ENCODE data around the gene ZBED6. TPM values are rescaled to one million over a fixed set of nuclear protein-coding genes. Genes with fewer than 3 reads are reported as not detected.

The ZBED6 gene
- total and polyA plus RNA-seq, 2 experiments from 2014 or later: 2.5 to 4.8 TPM

DNA sequence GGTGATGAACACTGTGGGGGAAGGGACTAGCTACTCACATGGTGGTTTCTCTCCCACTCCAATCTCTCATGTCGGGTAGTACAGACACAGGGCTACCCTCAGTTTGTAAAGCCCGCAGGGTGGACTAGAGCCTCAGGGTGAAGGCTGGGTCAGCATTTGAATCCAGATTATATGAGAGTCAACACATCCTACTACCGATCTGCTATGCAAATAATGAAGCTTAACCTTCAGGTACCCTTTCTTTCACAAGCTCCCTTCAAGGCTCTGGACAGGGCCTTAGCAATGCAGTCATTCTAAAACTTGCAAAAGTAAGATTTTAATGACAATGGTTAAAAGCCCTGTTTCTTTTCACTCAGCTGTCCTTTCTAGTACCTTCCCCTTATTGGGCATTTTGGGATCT is 5.5 kb upstream of the ZBED6 start (continued):
- no peak for TF ChIP-seq CTCF (conservative IDR thresholded peaks at IDR 0.05; ENCODE audit: low read depth in 2 of 2)
- no peak for TF ChIP-seq NANOG (IDR thresholded peaks at IDR 0.05; ENCODE audit: borderline replicate concordance)
- no peak for TF ChIP-seq CREB1 (CRISPR knock-in tag; IDR thresholded peaks at IDR 0.05; ENCODE audit: low read depth)
- TF ChIP-seq EZH2 (IDR thresholded peaks at IDR 0.05; ENCODE audit: low read depth, unreplicated experiment): no peak
- TF ChIP-seq, protein P1, sequence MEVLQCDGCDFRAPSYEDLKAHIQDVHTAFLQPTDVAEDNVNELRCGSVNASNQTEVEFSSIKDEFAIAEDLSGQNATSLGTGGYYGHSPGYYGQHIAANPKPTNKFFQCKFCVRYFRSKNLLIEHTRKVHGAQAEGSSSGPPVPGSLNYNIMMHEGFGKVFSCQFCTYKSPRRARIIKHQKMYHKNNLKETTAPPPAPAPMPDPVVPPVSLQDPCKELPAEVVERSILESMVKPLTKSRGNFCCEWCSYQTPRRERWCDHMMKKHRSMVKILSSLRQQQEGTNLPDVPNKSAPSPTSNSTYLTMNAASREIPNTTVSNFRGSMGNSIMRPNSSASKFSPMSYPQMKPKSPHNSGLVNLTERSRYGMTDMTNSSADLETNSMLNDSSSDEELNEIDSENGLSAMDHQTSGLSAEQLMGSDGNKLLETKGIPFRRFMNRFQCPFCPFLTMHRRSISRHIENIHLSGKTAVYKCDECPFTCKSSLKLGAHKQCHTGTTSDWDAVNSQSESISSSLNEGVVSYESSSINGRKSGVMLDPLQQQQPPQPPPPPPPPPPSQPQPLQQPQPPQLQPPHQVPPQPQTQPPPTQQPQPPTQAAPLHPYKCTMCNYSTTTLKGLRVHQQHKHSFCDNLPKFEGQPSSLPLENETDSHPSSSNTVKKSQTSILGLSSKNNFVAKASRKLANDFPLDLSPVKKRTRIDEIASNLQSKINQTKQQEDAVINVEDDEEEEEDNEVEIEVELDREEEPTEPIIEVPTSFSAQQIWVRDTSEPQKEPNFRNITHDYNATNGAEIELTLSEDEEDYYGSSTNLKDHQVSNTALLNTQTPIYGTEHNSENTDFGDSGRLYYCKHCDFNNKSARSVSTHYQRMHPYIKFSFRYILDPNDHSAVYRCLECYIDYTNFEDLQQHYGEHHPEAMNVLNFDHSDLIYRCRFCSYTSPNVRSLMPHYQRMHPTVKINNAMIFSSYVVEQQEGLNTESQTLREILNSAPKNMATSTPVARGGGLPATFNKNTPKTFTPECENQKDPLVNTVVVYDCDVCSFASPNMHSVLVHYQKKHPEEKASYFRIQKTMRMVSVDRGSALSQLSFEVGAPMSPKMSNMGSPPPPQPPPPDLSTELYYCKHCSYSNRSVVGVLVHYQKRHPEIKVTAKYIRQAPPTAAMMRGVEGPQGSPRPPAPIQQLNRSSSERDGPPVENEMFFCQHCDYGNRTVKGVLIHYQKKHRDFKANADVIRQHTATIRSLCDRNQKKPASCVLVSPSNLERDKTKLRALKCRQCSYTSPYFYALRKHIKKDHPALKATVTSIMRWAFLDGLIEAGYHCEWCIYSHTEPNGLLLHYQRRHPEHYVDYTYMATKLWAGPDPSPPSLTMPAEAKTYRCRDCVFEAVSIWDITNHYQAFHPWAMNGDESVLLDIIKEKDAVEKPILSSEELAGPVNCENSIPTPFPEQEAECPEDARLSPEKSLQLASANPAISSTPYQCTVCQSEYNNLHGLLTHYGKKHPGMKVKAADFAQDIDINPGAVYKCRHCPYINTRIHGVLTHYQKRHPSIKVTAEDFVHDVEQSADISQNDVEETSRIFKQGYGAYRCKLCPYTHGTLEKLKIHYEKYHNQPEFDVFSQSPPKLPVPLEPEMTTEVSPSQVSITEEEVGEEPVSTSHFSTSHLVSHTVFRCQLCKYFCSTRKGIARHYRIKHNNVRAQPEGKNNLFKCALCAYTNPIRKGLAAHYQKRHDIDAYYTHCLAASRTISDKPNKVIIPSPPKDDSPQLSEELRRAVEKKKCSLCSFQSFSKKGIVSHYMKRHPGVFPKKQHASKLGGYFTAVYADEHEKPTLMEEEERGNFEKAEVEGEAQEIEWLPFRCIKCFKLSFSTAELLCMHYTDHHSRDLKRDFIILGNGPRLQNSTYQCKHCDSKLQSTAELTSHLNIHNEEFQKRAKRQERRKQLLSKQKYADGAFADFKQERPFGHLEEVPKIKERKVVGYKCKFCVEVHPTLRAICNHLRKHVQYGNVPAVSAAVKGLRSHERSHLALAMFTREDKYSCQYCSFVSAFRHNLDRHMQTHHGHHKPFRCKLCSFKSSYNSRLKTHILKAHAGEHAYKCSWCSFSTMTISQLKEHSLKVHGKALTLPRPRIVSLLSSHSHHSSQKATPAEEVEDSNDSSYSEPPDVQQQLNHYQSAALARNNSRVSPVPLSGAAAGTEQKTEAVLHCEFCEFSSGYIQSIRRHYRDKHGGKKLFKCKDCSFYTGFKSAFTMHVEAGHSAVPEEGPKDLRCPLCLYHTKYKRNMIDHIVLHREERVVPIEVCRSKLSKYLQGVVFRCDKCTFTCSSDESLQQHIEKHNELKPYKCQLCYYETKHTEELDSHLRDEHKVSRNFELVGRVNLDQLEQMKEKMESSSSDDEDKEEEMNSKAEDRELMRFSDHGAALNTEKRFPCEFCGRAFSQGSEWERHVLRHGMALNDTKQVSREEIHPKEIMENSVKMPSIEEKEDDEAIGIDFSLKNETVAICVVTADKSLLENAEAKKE (CRISPR knock-in tag; IDR thresholded peaks at IDR 0.05): no peak
- TF ChIP-seq ZNF114 (CRISPR knock-in tag; IDR thresholded peaks at IDR 0.05): no peak
- TF ChIP-seq STAT1 (IDR thresholded peaks at IDR 0.05; ENCODE audit: unreplicated experiment): no peak

GRCh38 chr1:203791498-203791897 is 3.9 kb upstream of the ZBED6 start:
- Histone ChIP-seq H3F3A (replicated peaks; ENCODE audit: low read depth) (peaks cover 5% of the 10 kb centered on the region), H4K20me1 (replicated peaks; ENCODE audit: insufficient read depth) (no peaks in the 10 kb centered on the region), H3K4me2 (no peak overlapping the region), H3K4me1 (ENCODE audit: insufficient read depth) (peaks cover 17% of the 10 kb centered on the region), H3K79me2 (replicated peaks; ENCODE audit: insufficient read depth) (peaks cover 5% of the 10 kb centered on the region), H3K4me3 (no peak overlapping the region), H3K36me3 (ENCODE audit: insufficient read depth) (no peaks in the 10 kb centered on the region), H3K27me3 (ENCODE audit: insufficient read depth) (no peaks in the 10 kb centered on the region), H3K27ac (ENCODE audit: low read depth) (no peak overlapping the region), H3K9me2 (ENCODE audit: insufficient read depth) (no peaks in the 10 kb centered on the region), H2AFZ (no peak overlapping the region)
- H3K27me3 Mint-ChIP-seq (ENCODE audit: insufficient read depth, low read depth, poor library complexity): peaks cover 16% of the 10 kb centered on the region
- H3K4me1 Mint-ChIP-seq: peaks cover 30% of the 10 kb centered on the region
- peaks cover 5% of the 10 kb centered on the region; the same call in 2 of the 3 replicates for H3K9me3 Mint-ChIP-seq
- DNase-seq (ENCODE audit: low spot score): no peak
- H3K36me3 Mint-ChIP-seq (ENCODE audit: low read depth): peaks cover 5% of the 10 kb centered on the region; the same call in 2 of the 3 replicates
- no peak for TF ChIP-seq ZNF114 (CRISPR knock-in tag; IDR thresholded peaks at IDR 0.05)
- TF ChIP-seq JUNB (IDR thresholded peaks at IDR 0.05; ENCODE audit: unreplicated experiment): no peak
- TF ChIP-seq, protein P2, sequence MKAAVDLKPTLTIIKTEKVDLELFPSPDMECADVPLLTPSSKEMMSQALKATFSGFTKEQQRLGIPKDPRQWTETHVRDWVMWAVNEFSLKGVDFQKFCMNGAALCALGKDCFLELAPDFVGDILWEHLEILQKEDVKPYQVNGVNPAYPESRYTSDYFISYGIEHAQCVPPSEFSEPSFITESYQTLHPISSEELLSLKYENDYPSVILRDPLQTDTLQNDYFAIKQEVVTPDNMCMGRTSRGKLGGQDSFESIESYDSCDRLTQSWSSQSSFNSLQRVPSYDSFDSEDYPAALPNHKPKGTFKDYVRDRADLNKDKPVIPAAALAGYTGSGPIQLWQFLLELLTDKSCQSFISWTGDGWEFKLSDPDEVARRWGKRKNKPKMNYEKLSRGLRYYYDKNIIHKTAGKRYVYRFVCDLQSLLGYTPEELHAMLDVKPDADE (IDR thresholded peaks at IDR 0.05): no peak
- TF ChIP-seq CTCF (conservative IDR thresholded peaks at IDR 0.05; ENCODE audit: low read depth in 2 of 2): no peak
- TF ChIP-seq EZH2phosphoT487 (IDR thresholded peaks at IDR 0.05; ENCODE audit: unreplicated experiment): no peak
- no peak for TF ChIP-seq CREB1 (CRISPR knock-in tag; IDR thresholded peaks at IDR 0.05; ENCODE audit: low read depth)
- TF ChIP-seq ZNF331 (CRISPR knock-in tag; IDR thresholded peaks at IDR 0.05; ENCODE audit: low read depth): no peak
- no peak for TF ChIP-seq STAT1 (IDR thresholded peaks at IDR 0.05; ENCODE audit: unreplicated experiment)
- H3K4me3 Mint-ChIP-seq: no peak overlapping the region
- no peak for ATAC-seq
- no peak overlapping the region for H3K27ac Mint-ChIP-seq
